GOT3 (cell line): Measurements from ENCODE around the gene ASPN.

Experiments used
- DNase-seq: peaks from one replicate; lab custom pipeline; 2025; ENCODE audit warnings: mixed read lengths; lab: John Stamatoyannopoulos, UW

The ASPN gene

DNA sequence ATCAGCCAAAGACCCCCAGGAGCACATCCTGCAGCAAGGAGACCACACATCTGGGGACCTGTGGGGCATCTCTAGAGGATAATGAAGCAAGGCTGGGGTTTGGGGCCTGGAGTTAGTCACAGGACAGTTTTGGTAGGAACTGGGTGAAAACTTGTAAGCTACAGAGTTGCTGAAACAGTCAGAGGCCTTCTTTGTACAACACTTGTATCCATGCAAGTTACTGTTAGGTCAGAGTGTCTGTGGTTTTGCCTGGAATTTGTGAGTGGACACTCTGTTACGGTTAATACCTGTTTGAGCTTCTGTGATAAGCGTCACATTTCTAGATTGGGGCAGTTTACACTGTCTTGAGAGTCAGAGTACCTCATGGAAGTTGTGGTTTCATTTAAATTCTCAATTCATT is 22.6 kb upstream of the ASPN start:
- DNase-seq: no peak

DNA sequence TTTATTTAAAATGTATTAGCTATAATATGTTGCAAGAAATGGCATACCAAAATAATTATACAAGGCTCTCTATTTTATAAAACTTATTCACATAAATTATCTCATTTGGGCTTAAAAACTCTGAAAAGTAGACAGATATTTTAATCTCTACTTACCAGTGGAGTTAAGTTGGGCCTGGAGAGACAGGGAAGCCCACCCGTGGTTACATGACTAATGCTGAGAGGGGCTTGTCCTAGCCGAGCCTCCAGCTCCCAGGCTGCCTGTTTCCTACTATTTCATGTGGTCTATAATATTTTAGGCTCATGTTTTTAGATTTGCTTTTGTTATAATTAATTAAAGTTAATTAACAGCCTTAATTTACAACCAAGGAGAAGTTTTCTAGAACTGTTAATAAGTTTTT is 20.9 kb upstream of the ASPN start:
- no peak for DNase-seq

DNA sequence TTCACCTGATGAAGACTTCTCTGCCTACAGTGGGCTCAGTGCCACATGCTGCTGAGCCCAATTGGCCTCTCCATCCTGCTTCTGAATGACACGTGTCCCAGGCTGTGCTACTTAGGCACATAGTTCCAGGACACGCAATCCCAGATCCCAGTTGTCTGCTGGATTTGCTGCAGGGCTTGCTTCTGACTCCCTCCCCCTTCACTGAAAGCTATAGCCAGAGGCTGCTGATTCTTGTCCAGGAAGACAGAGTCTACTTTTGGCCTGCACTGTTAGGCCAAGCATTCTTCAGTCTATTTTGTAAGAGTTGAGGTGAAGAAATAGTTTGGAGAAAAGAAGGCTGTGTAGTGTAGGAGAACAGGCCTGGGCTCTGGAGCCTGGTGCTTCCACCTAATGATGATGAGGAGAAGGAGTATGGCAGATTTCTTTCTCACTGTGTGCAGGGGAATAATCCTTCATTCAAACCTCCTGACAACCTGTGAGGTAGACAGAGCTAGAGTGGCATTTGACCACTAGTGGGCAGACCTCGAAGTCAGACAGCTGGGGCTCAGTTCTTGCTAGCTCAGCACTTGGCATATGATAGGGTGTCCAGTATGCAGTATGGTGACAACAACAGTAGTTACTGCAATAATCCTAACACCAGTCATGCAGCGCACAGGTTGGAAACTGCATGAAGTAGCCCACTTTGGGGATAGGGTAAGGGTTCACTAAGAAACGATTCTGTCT is 19.5 kb upstream of the ASPN start:
- DNase-seq: no peak

DNA sequence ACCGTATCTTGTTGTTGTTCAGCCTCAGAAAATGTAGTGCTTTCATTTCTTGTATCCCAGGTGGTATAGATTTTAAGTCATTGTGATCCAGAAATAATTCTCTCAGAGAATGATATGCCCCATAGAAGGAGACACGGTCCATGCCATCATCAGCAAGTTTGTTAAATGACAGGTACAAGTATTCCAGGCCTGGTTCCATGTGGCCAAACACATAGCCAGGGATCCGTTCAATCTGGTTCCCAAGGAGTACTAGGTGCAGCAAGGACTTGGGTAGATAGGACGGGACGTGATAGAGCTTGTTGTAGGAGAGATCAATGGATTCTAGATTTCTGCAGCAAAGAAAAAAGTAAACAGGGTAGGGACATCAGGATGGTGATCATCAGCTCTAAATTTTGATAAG is 18.4 kb upstream of the ASPN start:
- DNase-seq: no peak

DNA sequence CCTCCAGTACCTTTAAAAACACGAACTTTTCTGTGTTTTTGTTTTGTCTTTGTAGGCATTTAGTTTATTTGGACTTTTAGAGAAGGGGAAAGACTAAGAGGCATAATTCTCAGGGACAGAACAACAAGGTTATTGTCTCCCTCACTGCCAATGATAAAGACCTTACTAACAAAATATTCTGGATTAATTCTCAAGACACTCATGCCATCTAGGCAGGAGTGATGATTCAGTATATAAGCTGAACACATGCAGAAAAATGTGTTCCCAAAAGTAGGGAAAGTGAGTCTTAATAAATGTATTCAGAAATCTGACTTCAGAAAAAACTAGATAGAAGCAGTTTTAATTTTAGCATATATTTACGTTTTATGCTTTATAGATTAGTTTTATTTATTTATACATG is 17.4 kb upstream of the ASPN start:
- no peak for DNase-seq

DNA sequence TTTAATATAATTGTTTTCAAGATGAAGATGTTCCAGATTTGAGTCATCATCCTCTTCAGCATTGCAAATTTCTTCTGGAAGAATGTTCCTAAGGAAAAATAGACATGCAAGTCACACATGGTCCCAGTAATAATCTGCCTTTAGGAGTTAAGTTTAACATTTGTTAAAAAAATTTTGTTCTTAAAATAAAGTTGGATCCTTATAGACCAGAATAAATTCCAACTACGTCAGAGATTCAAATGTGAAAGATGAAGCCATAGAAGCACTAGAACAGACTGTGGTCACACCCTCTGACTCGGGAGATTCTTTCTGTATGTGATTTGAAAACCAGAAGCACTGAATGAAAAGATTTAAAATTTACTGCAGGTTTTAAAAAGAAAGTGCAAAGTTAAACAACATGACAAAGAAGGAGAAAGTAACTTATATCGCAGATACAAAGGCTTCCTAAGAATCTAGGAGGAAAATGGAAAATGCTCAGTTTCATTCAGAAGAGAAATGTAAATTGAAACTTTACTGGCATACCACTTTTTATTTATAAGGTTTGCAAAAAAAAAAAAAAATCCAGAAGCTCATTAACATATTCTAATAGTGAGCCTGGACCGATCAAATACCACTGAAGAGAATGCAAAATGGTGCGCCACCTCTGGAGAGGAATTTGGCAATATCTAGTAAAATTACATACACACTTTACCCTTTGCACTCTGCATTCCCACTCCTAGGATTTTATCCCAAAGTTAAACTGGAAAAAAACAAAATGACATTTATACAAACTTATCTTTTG is 14.3 kb upstream of the ASPN start:
- no peak for DNase-seq

DNA sequence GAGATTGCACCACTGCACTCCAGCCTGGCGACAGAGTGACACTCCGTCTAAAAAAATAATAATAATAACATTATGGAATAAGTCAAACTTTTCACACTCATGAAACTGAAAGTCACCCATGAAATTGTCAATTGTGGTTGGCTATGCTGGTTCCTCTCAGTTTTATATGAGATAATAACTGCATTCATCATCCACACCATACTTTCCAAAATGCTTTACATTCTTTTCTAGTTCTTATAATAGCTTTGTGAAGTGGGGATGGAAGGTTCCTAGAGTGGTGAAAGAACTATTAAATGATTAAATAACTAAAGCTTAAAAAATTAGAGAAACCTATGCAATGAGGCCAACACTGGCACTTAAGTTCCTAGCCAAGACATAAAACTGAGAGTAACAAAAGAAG is 12.6 kb upstream of the ASPN start:
- no peak for DNase-seq

DNA sequence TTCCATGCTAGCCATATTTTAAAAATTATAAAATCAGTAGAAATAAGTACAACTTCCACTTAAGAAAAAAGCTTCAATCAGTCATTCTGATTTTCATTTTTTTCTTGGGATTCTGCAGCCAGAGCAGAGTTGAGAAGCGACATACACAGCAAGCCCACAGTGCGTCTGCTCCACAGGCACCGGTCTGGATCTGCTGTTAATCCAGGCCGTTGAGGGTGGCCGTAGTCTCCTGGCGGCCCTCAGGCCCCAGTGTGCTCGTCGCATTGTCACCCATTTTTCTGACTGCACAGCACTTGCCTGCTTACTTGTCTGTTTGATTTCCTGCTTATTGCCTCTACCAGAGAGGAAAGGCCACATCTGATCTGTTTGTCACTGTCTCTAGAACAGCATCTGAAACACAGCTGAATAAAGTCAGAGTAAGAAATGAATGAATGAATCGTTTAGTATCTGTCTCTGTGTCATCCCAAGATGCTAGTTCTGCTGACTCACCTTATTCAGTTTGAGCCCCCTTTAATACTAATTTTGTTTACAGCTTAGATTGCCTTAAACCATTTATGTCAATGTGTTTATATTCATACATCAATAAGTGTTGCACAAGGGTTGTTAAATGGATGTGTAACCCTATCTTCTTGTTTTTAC is 11.6 kb upstream of the ASPN start:
- no peak for DNase-seq

DNA sequence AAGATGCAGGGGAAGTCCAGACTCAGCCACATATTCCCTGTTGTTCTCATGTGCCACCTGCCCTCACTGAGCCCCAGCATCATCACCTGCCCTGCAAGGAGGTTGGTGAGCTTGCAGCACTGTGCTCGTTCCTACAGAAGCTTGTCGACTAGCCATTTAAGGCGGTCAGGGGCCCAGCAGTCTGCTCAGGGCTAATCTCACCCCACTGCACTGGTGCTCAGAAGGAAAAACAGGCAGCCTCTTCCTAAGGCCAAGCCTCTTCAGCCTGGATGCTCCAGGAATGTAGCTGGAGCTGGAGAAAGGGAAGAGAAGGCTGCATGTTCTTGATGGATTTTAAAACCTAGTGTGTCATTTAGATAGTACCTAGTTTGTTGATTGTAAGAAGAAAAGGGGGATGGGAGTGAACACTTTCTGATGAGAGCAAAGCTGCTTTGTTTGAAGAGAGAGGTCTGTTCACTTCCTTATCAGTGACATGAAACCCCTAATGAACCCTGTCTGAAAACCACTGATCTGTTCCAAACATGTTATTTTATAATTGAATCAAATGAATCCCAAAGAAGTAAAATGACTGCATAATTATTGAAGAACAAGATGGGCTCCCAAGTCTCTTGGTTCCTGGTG is 10.6 kb upstream of the ASPN start:
- DNase-seq: no peak

DNA sequence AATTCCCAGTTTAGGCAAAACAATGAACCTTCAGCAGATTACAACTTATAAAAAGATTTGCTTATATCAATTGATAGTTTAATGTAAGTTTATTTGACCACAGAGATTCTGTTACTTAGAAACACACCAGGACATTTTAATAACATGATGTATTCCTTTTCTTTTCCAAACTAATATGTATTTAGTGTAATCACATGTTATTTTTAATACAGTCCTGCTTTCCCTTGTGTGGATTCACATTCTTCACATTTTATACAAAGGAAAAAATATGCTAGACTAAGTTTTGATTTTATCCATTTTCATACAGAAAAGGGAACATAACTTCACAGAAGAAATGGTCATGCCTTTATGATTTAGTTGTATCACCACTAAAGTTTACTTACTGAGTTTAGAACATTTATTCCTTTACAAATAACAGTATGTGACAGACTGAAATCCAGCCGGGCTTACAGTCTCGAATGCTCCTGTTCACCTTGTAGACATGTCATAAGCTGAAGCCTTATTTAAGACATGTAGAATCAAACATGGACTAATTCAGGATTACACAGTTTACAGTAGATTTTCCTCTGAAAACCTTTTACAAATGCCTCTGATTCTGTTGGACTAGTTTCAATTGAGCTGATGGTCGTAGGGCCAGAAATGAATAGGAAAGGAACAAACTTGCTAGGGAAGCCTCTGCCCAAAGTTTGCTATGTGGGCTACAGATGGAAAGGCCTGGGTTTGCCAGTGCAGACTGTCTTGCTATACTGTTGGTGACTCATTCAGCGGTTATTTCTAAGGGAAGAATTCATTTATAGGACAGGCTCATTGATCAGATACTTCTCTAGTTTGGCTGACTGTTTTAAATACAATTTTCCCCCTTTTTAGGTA is 6.6 kb upstream of the ASPN start:
- DNase-seq: no peak

DNA sequence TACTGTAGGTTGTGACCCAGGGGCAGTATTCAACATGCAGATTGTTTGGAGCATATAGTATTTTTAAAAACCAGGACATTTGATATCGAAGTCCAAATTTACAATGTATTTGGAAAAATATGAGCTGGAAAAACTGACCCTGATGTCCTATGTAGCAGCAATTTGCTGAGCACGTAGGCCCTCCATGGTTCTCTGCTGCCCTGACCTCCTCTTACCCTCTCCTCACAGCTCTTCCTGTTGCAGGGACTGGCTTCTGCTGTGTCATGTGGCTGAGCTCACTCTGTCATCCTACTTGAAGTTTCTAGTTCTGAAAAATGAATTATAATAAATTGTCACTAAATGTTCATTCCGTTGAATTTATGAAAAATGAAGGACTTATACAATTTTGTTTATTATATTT is 4.1 kb upstream of the ASPN start:
- no peak for DNase-seq

DNA sequence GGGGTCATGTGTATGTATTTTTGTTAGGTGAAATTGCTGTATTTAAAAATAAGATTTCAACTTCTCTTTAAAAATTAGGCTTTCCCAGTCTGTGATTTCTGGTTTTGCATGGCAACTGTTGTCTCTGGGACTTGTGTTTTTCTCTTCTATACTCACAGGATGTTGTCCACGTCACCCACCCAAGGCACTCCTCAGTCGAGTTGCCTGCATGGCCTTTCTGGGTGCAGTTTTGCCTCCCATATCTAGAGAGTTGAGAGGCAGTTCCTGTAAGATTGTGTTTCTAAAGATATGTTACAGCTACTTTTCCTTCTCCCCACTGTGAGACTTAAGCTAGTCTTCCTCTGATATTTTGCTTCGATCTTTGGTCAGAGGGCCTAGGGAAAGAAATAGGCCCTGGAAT is 2.3 kb upstream of the ASPN start:
- no peak for DNase-seq

DNA sequence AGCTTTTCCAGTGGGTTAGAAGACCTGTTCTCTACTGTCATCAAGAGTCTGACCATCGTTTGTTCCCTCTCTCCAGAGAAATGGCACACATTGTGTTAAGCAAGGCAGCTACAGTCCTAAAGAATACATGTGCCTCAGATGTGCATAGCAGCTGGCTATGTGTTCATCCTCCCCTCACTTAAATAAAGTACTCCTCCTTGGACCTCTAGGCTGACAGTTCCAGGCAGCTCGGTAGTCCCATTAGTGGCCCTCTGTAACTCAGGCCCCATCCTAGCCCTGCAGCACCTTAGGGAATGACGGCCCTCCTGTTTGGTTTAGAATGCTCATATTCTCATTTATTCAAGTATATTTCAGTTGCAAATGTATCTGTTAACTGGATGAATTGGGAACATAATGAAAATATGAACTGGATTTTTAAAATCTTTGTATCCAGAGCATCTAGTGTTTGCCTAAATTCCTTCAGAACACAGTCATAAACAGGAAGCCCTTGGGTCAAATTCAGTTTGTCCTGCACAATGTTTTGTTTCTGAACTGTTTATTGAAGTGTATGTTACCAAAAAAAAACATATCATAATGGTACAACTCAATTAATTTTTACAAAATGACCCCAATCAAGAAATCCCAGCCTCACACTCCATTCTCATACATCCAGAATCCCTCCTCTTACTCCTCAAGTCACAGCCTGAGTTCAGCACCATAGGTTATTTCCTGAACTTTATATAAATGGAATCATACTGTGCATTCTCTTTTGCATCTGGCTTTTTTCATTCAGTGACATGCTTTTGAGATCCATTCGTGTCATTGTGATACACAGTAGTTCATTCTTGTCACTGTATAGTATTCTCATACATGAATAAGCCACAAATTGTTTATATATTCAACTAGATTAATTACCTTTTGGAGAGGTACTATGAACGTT is 1.6 kb upstream of the ASPN start:
- DNase-seq: no peak

DNA sequence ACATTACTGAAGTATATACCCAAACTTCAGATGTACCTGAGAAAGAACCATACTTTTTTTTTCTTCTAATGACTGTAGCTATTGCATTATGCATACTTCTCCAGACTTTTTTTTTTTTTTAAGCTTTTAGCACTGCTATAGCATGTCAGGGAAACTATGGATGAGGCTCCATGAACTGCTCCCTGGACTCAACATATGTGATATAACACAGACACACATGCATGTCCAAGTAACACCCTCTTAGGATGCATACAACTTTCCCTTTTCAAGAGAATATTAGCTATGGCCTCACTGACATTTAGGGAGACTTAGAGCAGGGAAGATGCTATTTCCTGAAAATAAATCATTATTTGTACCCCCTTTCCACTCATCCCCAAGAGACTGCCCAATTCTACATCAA is 499 bp upstream of the ASPN start:
- no peak for DNase-seq

DNA sequence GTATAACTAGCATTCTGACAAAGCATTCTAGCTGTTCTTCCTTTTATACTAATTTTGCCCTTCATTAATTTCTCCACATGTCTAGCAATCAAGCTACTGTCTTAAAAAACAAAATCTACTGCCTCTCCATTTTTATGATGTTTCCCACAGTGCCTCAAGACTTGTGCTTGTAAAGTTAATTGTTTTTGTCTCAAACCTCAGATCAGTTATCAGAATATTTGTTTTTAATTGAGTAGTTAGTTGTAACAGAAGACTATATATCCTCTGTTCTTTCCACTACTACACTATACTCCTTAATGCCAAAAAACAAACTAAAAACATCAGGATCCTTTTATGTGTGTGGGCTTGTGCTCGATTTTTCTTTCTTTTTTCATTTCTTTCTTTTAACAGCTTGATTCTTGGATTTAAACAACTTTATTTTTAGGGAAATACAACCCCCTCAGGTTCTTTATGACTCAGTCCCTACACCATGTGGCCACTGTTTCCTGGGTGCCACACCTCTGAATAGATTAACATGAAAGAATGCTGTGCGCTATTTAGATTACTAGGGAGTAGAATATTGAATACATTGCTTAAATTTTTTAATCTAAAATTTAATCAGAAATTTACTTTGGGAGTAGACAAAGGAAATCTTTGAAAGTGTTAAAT is 1.2 kb downstream of the ASPN start:
- no peak for DNase-seq

DNA sequence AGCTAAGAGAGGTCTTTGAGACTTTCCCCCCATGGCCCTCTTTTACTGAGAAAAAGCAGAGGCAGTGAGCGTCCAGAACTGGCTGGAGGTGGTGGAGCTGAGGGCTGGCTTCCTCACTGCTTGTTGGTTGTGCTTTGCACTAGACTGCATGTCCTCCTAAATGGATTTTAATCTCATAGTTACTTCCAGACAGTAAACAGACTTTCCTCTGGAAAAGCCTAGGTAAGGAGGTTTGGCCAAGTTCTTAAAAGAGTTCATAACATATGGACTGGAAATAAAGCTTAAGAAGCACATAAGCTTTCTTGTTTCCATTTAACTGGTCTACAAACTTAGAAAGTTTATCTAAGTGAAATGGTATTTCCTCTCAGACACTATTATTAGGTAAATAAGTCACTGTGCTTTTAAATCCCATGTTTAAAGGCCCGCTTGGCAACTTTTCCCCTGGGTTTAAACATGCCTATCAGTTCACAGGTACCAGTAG is 2.0 kb downstream of the ASPN start:
- DNase-seq: no peak

DNA sequence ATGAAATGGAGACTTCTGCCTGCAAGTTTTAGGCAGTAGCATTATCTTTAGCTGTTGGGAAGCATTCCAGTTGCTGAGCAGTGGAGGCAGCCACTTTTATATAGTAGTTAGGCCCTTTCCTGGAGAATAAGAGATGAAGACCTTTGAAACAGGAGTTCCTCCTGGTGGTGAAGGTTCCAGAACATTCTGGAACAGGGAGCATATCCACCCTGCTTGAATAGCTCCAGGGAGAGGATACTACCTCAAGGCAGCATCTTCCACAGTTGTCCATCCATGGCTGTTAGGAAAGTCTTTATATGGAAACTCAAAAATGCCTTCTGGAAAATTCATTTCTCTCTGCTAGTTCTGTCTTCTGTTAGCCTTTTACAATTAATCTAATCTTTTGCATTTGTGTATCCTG is 3.0 kb downstream of the ASPN start:
- no peak for DNase-seq

DNA sequence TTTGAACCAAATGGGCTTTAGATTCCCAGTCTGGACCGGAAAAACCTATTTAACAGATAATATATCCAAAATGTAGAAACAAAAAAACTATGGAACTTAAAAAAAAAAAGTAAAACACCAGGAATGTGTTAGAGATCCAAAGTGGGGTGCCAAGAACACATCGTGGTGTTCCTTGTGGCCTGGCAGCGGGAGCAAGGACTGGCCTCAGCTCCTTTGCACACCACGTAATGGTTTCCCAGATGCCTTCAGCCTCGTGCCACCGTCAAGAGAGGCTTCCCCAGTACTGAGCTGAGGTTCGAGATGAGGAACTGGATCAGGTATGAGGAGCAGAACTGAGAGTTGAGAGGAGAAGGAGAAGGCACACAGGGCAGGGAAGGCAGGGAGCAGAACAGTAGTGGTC is 3.5 kb downstream of the ASPN start:
- no peak for DNase-seq

DNA sequence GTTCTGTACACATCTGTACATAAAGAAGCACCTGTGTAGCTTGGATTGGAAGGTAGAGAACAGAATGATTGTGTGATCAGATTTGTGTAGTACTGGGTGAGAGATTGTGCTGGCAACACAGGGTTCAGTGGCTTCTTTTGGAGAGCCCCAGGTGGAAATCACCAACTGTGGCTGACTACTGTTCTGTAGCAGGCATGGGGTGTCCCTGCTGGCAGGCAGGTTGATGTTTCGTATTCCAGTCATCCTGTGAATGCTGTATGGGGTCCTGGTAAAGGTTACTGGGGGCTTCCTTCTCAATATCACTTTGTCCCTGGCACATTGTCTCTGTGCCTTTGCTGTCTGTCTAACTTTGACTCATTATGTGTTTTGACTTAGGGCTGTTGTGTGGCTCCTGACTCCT is 5.3 kb downstream of the ASPN start:
- DNase-seq: no peak

DNA sequence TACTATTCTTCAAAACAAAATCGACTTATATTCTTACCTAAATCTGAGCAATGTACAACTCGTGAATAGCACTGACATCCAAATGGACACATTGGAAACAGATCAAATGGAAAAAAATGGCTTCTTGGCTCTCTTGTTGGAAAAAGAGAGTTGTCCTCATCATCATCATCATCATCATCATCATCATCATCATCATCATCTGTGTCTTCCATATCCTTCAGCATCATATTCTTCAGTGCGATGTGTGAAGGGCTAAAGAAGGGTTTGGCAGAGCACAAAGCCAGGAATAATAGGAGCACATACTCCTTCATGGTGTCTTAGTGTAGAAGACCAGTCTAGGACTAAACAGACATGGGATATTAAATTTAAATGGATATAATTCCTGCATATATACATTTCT is 7.7 kb downstream of the ASPN start:
- DNase-seq: no peak
